SK-N-SH (cell line): ENCODE data around the gene ARHGEF1. TPM values are rescaled to one million over a fixed set of nuclear protein-coding genes. Genes with fewer than 3 reads are reported as not detected.

Source experiments
- CTCF ChIA-PET: fragments of 300-600, 350-600 bp; formaldehyde crosslinking; extraction: SDS; loops from one replicate; lab custom pipeline; 2021; lab: Yijun Ruan, JAX
- POLR2A ChIA-PET: fragments of 350-600 bp; sonication (Branson Sonifier 250); formaldehyde crosslinking; extraction: SDS; loops from one replicate; lab custom pipeline; 2020; ENCODE audit warnings: antibody characterized with exemption, inconsistent platforms; lab: Yijun Ruan, JAX
- DNase-seq: peaks from one replicate; pipeline ENCODE4 v3.0.0; 2012
- H2AFZ ChIP-seq: fragments of 200-600 bp; sonication (generic); 2 replicates; pipeline ENCODE4 v1.8.1; 2016; ENCODE audit warnings: antibody characterized with exemption, mild to moderate bottlenecking, low read depth
- H3F3A ChIP-seq: fragments of 200-600 bp; sonication (generic); replicated peaks from 2 replicates; pipeline ENCODE3; 2016; ENCODE audit warnings: antibody characterized with exemption, mild to moderate bottlenecking; ENCODE audit not compliant: insufficient read depth
- H3K27ac ChIP-seq, 2 experiments: fragments of 200-500 bp in 1 of 2; fragments of 200-600 bp in 1 of 2; sonication (Bioruptor generic) in 1 of 2; sonication (generic), shearing (Covaris generic) in 1 of 2; 2 replicates each; pipeline versions ENCODE4 v1.5.1 to v1.6.1; 2014 to 2016; ENCODE audit warnings: low read depth in 2 of 2, inconsistent platforms in 1 of 2, low read length in 1 of 2, mild to moderate bottlenecking in 1 of 2, mixed read lengths in 1 of 2
- H3K27me3 ChIP-seq: fragments of 200-600 bp; sonication (generic), shearing (Covaris generic); 2 replicates; pipeline ENCODE4 v1.6.1; 2016; ENCODE audit warnings: mixed run types; ENCODE audit not compliant: insufficient read depth
- H3K36me3 ChIP-seq, 2 experiments: fragments of 200-500 bp in 1 of 2; fragments of 200-600 bp in 1 of 2; sonication (Bioruptor generic) in 1 of 2; sonication (generic) in 1 of 2; replicated peaks in 1 of 2; 2 replicates each; pipeline versions ENCODE3 to v1.5.1; 2014 to 2016; ENCODE audit warnings: low read length in 1 of 2, mild to moderate bottlenecking in 1 of 2; ENCODE audit not compliant: insufficient read depth in 2 of 2, control insufficient read depth in 1 of 2
- H3K4me1 ChIP-seq, 2 experiments: fragments of 200-500 bp in 1 of 2; fragments of 200-600 bp in 1 of 2; sonication (Bioruptor generic) in 1 of 2; sonication (generic), shearing (Covaris generic) in 1 of 2; 2 replicates each; pipeline versions ENCODE4 v1.5.1 to v1.6.1; 2014 to 2016; ENCODE audit warnings: low read depth in 1 of 2, low read length in 1 of 2, mixed run types in 1 of 2; ENCODE audit not compliant: insufficient read depth in 2 of 2, control insufficient read depth in 1 of 2
- H3K4me2 ChIP-seq: fragments of 200-600 bp; sonication (generic), shearing (Covaris generic); 2 replicates; pipeline ENCODE4 v1.6.1; 2017; ENCODE audit warnings: mixed run types
- H3K4me3 ChIP-seq, 2 experiments: fragments of 200-500 bp in 1 of 2; fragments of 200-600 bp in 1 of 2; sonication (Bioruptor generic) in 1 of 2; sonication (generic), shearing (Covaris generic) in 1 of 2; 2 replicates each; pipeline versions ENCODE4 v1.5.1 to v1.8.1; 2014 to 2016; ENCODE audit warnings: low read depth in 2 of 2, inconsistent platforms in 1 of 2, low read length in 1 of 2, mild to moderate bottlenecking in 1 of 2, mixed read lengths in 1 of 2, moderate library complexity in 1 of 2
- H3K79me2 ChIP-seq: fragments of 200-600 bp; sonication (generic); 2 replicates; pipeline ENCODE4 v1.8.1; 2017; ENCODE audit warnings: mild to moderate bottlenecking; ENCODE audit not compliant: insufficient read depth
- H3K9ac ChIP-seq: fragments of 200-600 bp; sonication (generic); 2 replicates; pipeline ENCODE4 v1.6.1; 2017; ENCODE audit warnings: mixed run types
- H3K9me2 ChIP-seq: fragments of 200-600 bp; sonication (generic); 2 replicates; pipeline ENCODE4 v1.6.1; 2017; ENCODE audit warnings: mixed run types
- H3K9me3 ChIP-seq: fragments of 200-600 bp; sonication (generic); 2 replicates; pipeline ENCODE4 v1.6.1; 2017; ENCODE audit warnings: mixed run types, mild to moderate bottlenecking, moderate library complexity
- H4K20me1 ChIP-seq: fragments of 200-600 bp; sonication (generic); 2 replicates; pipeline ENCODE4 v1.6.1; 2017; ENCODE audit warnings: mild to moderate bottlenecking, mixed run types; ENCODE audit not compliant: insufficient read depth
- FOSL2 ChIP-seq: IDR thresholded peaks from 2 replicates; pipeline ENCODE4 v1.4.0; 2012; ENCODE audit warnings: low read depth, mild to moderate bottlenecking, moderate library complexity, borderline replicate concordance
- NFIC ChIP-seq: IDR thresholded peaks from 2 replicates; pipeline ENCODE4 v1.4.0; 2012; ENCODE audit warnings: borderline replicate concordance
- SIN3A ChIP-seq: IDR thresholded peaks from 2 replicates; pipeline ENCODE4 v1.6.1; 2012; ENCODE audit warnings: low read depth, mild to moderate bottlenecking, low read length, moderate library complexity, borderline replicate concordance
- SMC3 ChIP-seq: IDR thresholded peaks from 2 replicates; pipeline ENCODE4 v1.6.1; 2012; ENCODE audit warnings: low read depth, low read length, improper control_type of control experiment
- WGBS: methylation state at CpG from one replicate; pipeline ENCODE4 v1.1.6; 2017; ENCODE audit warnings: low lambda C conversion rate; 5-methylcytosine and 5-hydroxymethylcytosine counted together
- polyA plus RNA-seq, 3 experiments: library from polyadenylated mRNA; depleted of rRNA; stranded (reverse); fragments of >200 nt; gene quantifications; 2 replicates each; pipeline ENCODE4 v1.2.3, GENCODE V29; 2012
- small RNA-seq, 7 experiments: library from RNA; depleted of rRNA; stranded (forward); fragments of <200 nt; gene quantifications; one replicate each; pipeline ENCODE3, GENCODE V24; 2012

ARHGEF1 gene
- polyA plus RNA-seq, 1 of the 3 experiments (the other 2 are of a cell fraction), result 102 TPM

GRCh38 chr19:41956621-41957020 is 73.6 kb downstream of the ARHGEF1 start:
- WGBS, result 93% methylated on average over 6 of the region's 13 CpGs
- ChIA-PET CTCF (interaction anchor here (0.7 to 4.0 kb wide), 12 partner anchors 15 to 163 kb away, joined by 3 to 38 read pairs (median 6); partner anchors contain the start of gene RPS19), POLR2A (interaction anchor here (1.2 kb wide), 1 partner anchor 39 kb away, joined by 3 read pairs; no protein-coding TSS in a partner anchor)
- H3K4me3 ChIP-seq, result no peak overlapping the region
- H3K36me3 ChIP-seq, result peaks cover 0 to 11% of the 10 kb centered on the region in 2 experiments
- H3K9me2 ChIP-seq, result no peaks in the 10 kb centered on the region
- DNase-seq, result no peak
- H2AFZ ChIP-seq, result no peak overlapping the region
- no peak overlapping the region for H3K9ac ChIP-seq
- H3K27me3 ChIP-seq, result no peaks in the 10 kb centered on the region
- H3K79me2 ChIP-seq, result no peaks in the 10 kb centered on the region
- TF ChIP-seq FOSL2 (no peak), SMC3 (no peak), SIN3A (no peak), NFIC (no peak)
- no peak overlapping the region for H3K4me2 ChIP-seq
- peaks cover 6 to 12% of the 10 kb centered on the region in 2 experiments; a peak in 2 of 4 replicates for H3K4me1 ChIP-seq
- no peak overlapping the region for H3K27ac ChIP-seq
- H4K20me1 ChIP-seq, result 0 out of 2 replicates have a peak, but pooled peaks cover 4% of the 10 kb centered on the region
- H3F3A ChIP-seq, result no peaks in the 10 kb centered on the region
- no peaks in the 10 kb centered on the region for H3K9me3 ChIP-seq

Small RNA genes within 50 kb of the gene (small RNA-seq; reads per million reads assigned to genes)
- gene MIR6797, result 0 to 0.43 (median 0) reads per million in 7 experiments

Other genes with a start within 250 kb of the ARHGEF1 start
- not detected in 2 replicates for gene CEACAM7, start 194.9 kb upstream of the ARHGEF1 start, polyA plus RNA-seq (2012; rRNA removed)
- not detected in 2 replicates for gene CEACAM5, start 174.6 kb upstream of the ARHGEF1 start, polyA plus RNA-seq (2012; rRNA removed)
- not detected in 2 replicates for gene CEACAM6, start 127.7 kb upstream of the ARHGEF1 start, polyA plus RNA-seq (2012; rRNA removed)
- not detected in 2 replicates for gene CEACAM3, start 86.6 kb upstream of the ARHGEF1 start, polyA plus RNA-seq (2012; rRNA removed)
- not detected in 2 replicates for gene LYPD4, start 38.5 kb upstream of the ARHGEF1 start, polyA plus RNA-seq (2012; rRNA removed)
- gene DMRTC2, start 38.1 kb upstream of the ARHGEF1 start, polyA plus RNA-seq (2012; rRNA removed), result not detected in 2 replicates
- 2,819 and 3,310 TPM in 2 replicates for gene RPS19, start 22.9 kb upstream of the ARHGEF1 start, polyA plus RNA-seq (2012; rRNA removed)
- 0.20 and 0.31 TPM in 2 replicates for gene CD79A, start 5.9 kb upstream of the ARHGEF1 start, polyA plus RNA-seq (2012; rRNA removed)
- gene ERFL, start 45.3 kb downstream of the ARHGEF1 start, polyA plus RNA-seq (2012; rRNA removed), result 0.03 and 0.07 TPM in 2 replicates
- gene RABAC1, start 76.1 kb downstream of the ARHGEF1 start, polyA plus RNA-seq (2012; rRNA removed), result 252 and 287 TPM in 2 replicates
- 0.75 and 0.77 TPM in 2 replicates for gene ATP1A3, start 111.0 kb downstream of the ARHGEF1 start, polyA plus RNA-seq (2012; rRNA removed)
- 0.71 and 2.4 TPM in 2 replicates for gene GRIK5, start 187.0 kb downstream of the ARHGEF1 start, polyA plus RNA-seq (2012; rRNA removed)
- 6.9 and 8.5 TPM in 2 replicates for gene ZNF574, start 193.0 kb downstream of the ARHGEF1 start, polyA plus RNA-seq (2012; rRNA removed)
- gene POU2F2, start 249.3 kb downstream of the ARHGEF1 start, polyA plus RNA-seq (2012; rRNA removed), result 0.15 and 0.49 TPM in 2 replicates